Measurements from ENCODE around the gene PLEKHA4. TPM values are rescaled to one million over a fixed set of nuclear protein-coding genes. Genes with fewer than 3 reads are reported as not detected.

PLEKHA4 gene
- total and polyA plus RNA-seq, 9 of the 15 experiments (the other 6 are each of a cell fraction or from before 2014, with no cell fraction given): 0.07 to 30.8 (median 11.4) TPM

- TF ChIP-seq, protein P1, sequence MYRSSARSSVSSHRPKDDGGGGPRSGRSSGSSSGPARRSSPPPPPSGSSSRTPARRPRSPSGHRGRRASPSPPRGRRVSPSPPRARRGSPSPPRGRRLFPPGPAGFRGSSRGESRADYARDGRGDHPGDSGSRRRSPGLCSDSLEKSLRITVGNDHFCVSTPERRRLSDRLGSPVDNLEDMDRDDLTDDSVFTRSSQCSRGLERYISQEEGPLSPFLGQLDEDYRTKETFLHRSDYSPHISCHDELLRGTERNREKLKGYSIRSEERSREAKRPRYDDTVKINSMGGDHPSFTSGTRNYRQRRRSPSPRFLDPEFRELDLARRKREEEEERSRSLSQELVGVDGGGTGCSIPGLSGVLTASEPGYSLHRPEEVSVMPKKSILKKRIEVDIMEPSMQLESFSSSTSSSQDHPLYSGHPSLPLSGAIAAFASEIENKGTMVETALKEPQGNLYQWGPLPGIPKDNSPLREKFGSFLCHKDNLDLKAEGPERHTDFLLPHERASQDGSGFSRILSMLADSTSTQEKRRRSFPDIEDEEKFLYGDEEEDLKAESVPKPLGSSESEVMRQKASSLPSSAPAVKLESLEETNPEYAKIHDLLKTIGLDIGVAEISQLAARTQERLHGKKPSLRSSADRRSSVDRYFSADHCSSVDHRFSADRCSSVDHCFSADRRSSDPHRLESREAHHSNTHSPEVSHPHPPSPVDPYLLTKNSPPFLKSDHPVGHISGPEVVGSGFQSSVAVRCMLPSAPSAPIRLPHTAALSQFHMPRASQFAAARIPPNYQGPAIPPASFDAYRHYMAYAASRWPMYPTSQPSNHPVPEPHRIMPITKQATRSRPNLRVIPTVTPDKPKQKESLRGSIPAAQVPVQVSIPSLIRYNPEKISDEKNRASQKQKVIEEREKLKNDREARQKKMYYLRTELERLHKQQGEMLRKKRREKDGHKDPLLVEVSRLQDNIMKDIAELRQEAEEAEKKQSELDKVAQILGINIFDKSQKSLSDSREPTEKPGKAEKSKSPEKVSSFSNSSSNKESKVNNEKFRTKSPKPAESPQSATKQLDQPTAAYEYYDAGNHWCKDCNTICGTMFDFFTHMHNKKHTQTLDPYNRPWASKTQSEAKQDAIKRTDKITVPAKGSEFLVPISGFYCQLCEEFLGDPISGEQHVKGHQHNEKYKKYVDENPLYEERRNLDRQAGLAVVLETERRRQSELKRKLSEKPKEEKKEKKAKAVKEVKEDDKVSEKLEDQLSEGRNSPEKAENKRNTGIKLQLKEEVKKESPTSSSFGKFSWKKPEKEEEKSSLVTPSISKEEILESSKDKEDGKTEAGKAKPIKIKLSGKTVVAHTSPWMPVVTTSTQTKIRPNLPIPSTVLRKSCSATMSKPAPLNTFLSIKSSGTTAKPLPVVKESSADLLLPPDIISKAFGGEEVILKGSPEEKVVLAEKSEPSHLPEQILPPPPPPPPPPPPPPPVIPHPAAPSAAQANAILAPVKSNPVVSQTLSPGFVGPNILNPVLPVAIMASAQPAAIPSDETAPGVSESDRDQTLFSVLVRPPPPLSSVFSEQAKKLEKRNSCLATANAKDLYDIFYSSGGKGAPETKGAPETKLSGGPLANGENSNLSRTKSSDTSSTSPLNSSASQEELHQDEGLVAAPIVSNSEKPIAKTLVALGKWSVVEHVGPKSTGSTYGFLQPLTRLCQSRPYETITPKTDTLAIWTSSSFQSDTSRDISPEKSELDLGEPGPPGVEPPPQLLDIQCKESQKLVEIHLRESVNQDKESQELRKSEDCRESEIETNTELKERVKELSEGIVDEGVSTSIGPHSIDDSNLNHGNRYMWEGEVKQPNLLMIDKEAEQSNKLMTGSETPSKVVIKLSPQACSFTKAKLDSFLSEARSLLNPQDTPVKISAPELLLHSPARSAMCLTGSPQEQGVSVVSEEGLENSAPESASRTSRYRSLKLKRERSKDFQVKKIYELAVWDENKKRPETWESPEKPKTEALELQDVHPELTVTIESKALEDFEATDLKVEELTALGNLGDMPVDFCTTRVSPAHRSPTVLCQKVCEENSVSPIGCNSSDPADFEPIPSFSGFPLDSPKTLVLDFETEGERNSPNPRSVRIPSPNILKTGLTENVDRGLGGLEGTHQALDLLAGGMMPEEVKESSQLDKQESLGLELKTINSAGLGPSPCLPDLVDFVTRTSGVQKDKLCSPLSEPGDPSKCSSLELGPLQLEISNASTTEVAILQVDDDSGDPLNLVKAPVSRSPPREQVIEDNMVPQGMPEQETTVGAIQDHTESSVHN (IDR thresholded peaks at IDR 0.05; ENCODE audit: borderline replicate concordance in 1 of 2, low read depth in 1 of 2): peak in 1 of 2 experiments; percentile 64; a peak in 1 of 4 replicates
- TF ChIP-seq, protein P2, sequence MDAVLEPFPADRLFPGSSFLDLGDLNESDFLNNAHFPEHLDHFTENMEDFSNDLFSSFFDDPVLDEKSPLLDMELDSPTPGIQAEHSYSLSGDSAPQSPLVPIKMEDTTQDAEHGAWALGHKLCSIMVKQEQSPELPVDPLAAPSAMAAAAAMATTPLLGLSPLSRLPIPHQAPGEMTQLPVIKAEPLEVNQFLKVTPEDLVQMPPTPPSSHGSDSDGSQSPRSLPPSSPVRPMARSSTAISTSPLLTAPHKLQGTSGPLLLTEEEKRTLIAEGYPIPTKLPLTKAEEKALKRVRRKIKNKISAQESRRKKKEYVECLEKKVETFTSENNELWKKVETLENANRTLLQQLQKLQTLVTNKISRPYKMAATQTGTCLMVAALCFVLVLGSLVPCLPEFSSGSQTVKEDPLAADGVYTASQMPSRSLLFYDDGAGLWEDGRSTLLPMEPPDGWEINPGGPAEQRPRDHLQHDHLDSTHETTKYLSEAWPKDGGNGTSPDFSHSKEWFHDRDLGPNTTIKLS (IDR thresholded peaks at IDR 0.05; ENCODE audit: borderline replicate concordance, low read depth): no peak
- no peak for TF ChIP-seq KLF6 (CRISPR knock-in tag; IDR thresholded peaks at IDR 0.05; ENCODE audit: borderline replicate concordance)
- TF ChIP-seq, protein P3, sequence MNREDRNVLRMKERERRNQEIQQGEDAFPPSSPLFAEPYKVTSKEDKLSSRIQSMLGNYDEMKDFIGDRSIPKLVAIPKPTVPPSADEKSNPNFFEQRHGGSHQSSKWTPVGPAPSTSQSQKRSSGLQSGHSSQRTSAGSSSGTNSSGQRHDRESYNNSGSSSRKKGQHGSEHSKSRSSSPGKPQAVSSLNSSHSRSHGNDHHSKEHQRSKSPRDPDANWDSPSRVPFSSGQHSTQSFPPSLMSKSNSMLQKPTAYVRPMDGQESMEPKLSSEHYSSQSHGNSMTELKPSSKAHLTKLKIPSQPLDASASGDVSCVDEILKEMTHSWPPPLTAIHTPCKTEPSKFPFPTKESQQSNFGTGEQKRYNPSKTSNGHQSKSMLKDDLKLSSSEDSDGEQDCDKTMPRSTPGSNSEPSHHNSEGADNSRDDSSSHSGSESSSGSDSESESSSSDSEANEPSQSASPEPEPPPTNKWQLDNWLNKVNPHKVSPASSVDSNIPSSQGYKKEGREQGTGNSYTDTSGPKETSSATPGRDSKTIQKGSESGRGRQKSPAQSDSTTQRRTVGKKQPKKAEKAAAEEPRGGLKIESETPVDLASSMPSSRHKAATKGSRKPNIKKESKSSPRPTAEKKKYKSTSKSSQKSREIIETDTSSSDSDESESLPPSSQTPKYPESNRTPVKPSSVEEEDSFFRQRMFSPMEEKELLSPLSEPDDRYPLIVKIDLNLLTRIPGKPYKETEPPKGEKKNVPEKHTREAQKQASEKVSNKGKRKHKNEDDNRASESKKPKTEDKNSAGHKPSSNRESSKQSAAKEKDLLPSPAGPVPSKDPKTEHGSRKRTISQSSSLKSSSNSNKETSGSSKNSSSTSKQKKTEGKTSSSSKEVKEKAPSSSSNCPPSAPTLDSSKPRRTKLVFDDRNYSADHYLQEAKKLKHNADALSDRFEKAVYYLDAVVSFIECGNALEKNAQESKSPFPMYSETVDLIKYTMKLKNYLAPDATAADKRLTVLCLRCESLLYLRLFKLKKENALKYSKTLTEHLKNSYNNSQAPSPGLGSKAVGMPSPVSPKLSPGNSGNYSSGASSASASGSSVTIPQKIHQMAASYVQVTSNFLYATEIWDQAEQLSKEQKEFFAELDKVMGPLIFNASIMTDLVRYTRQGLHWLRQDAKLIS (CRISPR knock-in tag; IDR thresholded peaks at IDR 0.05): no peak
- peak; percentile 74 for TF ChIP-seq ZBTB2 (IDR thresholded peaks at IDR 0.05)
- TF ChIP-seq ZNF639 (CRISPR knock-in tag; conservative IDR thresholded peaks at IDR 0.05 in 1 of 2, IDR thresholded peaks at IDR 0.05 in 1 of 2): no peak
- TF ChIP-seq RBBP5 (IDR thresholded peaks at IDR 0.05; ENCODE audit: borderline replicate concordance, insufficient read depth, low read length, poor library complexity, severe bottlenecking): no peak
These were observed at the start of gene PLEKHA4 (continued) for GRCh38 chr19:48868114-48868886.
